Epithelial cell of proximal tubule (primary cell): ENCODE measurements around the gene LYST. TPM values are rescaled to one million over a fixed set of nuclear protein-coding genes. Genes with fewer than 3 reads are reported as not detected.
"Not testable (repeated sequence)": the region's sequence is repeated elsewhere in the genome, so short reads cannot be mapped to it uniquely, and the experiment has no call there.

Experiments
- DNase-seq: peaks from one replicate; pipeline ENCODE4 v3.0.0-alpha.2; 2011; ENCODE audit warnings: low read depth
- H3K4me3 ChIP-seq: 2 replicates; pipeline ENCODE4 v1.5.1; 2011; ENCODE audit warnings: low read depth, mild to moderate bottlenecking, low read length
- CTCF ChIP-seq: conservative IDR thresholded peaks from 2 replicates; pipeline ENCODE4 v1.5.1; 2012; ENCODE audit warnings: low read depth, mild to moderate bottlenecking, low read length
- total RNA-seq: library from RNA; depleted of rRNA; stranded (reverse); fragments of >200 nt; gene quantifications from 2 replicates; pipeline ENCODE4 v1.2.3, GENCODE V29; 2015

The LYST gene
- total RNA-seq, 1 donor from 2014 or later, result 10.3 TPM

GRCh38 chr1:235644693-235645305 is 221.9 kb downstream of the LYST start:
- H3K4me3 ChIP-seq, result no peak overlapping the region
- TF ChIP-seq CTCF, result no peak
- no peak for DNase-seq

- no peak for DNase-seq
- no peak for TF ChIP-seq CTCF
- no peak overlapping the region for H3K4me3 ChIP-seq
These were observed 222.6 kb downstream of the LYST start for GRCh38 chr1:235643837-235644692.

GRCh38 chr1:235642943-235643371 is 223.7 kb downstream of the LYST start:
- DNase-seq, result no peak
- no peak overlapping the region for H3K4me3 ChIP-seq
- no peak for TF ChIP-seq CTCF

GRCh38 chr1:235642011-235642942 is 224.4 kb downstream of the LYST start:
- no peak for DNase-seq
- no peak overlapping the region for H3K4me3 ChIP-seq
- no peak for TF ChIP-seq CTCF

- DNase-seq, result no peak
- no peak for TF ChIP-seq CTCF
- no peak overlapping the region for H3K4me3 ChIP-seq
These were observed 226.1 kb downstream of the LYST start for GRCh38 chr1:235640580-235640979.

GRCh38 chr1:235639226-235640205 is 227.2 kb downstream of the LYST start:
- no peak for TF ChIP-seq CTCF
- H3K4me3 ChIP-seq, result no peak overlapping the region
- no peak for DNase-seq

GRCh38 chr1:235638612-235639011 is 228.1 kb downstream of the LYST start:
- not testable (repeated sequence) for H3K4me3 ChIP-seq, DNase-seq
